CD14-positive monocyte (primary cell): ENCODE results near the gene IGHMBP2. TPM values are rescaled to one million over a fixed set of nuclear protein-coding genes. Genes with fewer than 3 reads are reported as not detected.

Experiments
- DNase-seq, 3 donors: peaks; one replicate each; pipeline ENCODE4 v3.0.0-alpha.2; 2011 to 2022
- H2AFZ ChIP-seq: 2 replicates; pipeline ENCODE4 v1.6.0; 2012; ENCODE audit warnings: mild to moderate bottlenecking, low read depth, low read length, inconsistent platforms; ENCODE audit not compliant: insufficient read depth, poor library complexity, severe bottlenecking
- H3K27ac ChIP-seq, 2 donors: 1 replicate in 1 of 2; 2 replicates in 1 of 2; pipeline ENCODE4 v1.5.1; 2012 to 2013; ENCODE audit warnings: low read length in 2 of 2, control low read depth in 1 of 2, inconsistent platforms in 1 of 2, low read depth in 1 of 2, mild to moderate bottlenecking in 1 of 2
- H3K27me3 ChIP-seq, 2 donors: one replicate each; pipeline versions ENCODE4 v1.6.0 to v1.6.1; 2011 to 2013; ENCODE audit warnings: low read length in 2 of 2; ENCODE audit not compliant: control insufficient read depth in 2 of 2, insufficient read depth in 2 of 2
- H3K36me3 ChIP-seq, 2 donors: replicated peaks in 1 of 2; 1 replicate in 1 of 2; 2 replicates in 1 of 2; pipeline versions ENCODE4 v1.5.1 to v1.6.1; 2012 to 2013; ENCODE audit warnings: low read length in 2 of 2, control low read depth in 1 of 2, inconsistent platforms in 1 of 2, mild to moderate bottlenecking in 1 of 2; ENCODE audit not compliant: insufficient read depth in 2 of 2, control insufficient read depth in 1 of 2
- H3K4me1 ChIP-seq, 2 donors: 1 replicate in 1 of 2; 2 replicates in 1 of 2; pipeline versions ENCODE4 v1.5.1 to v1.6.1; 2012 to 2013; ENCODE audit warnings: low read length in 2 of 2, control low read depth in 1 of 2, inconsistent platforms in 1 of 2, mild to moderate bottlenecking in 1 of 2, moderate library complexity in 1 of 2; ENCODE audit not compliant: insufficient read depth in 2 of 2, control insufficient read depth in 1 of 2
- H3K4me2 ChIP-seq: replicated peaks from 2 replicates; pipeline ENCODE3; 2012; ENCODE audit warnings: low read length, moderate library complexity, mild to moderate bottlenecking; ENCODE audit not compliant: poor library complexity, severe bottlenecking; ENCODE audit errors: extremely low read depth
- H3K4me3 ChIP-seq, 3 experiments: fragments of 200-600 bp in 1 of 3; sonication (generic) in 1 of 3; replicated peaks in 1 of 3; 1 replicate in 2 of 3; 2 replicates in 1 of 3; pipeline ENCODE4 v1.5.1; 2011 to 2013; ENCODE audit warnings: low read length in 3 of 3, mild to moderate bottlenecking in 3 of 3, control low read depth in 2 of 3, low read depth in 2 of 3, inconsistent platforms in 1 of 3, moderate library complexity in 1 of 3
- H3K79me2 ChIP-seq: 2 replicates; pipeline ENCODE4 v1.6.0; 2012; ENCODE audit warnings: mild to moderate bottlenecking, control low read depth, inconsistent platforms, low read length, moderate library complexity; ENCODE audit not compliant: insufficient read depth
- H3K9ac ChIP-seq: 2 replicates; pipeline ENCODE4 v1.6.0; 2017; ENCODE audit warnings: low read length, mild to moderate bottlenecking; ENCODE audit not compliant: insufficient read depth, poor library complexity, severe bottlenecking
- H3K9me3 ChIP-seq, 2 donors: replicated peaks in 1 of 2; 1 replicate in 1 of 2; 2 replicates in 1 of 2; pipeline versions ENCODE4 v1.5.1 to v1.6.1; 2012 to 2013; ENCODE audit warnings: low read length in 2 of 2, control low read depth in 1 of 2; ENCODE audit not compliant: control insufficient read depth in 1 of 2, insufficient read depth in 1 of 2
- H4K20me1 ChIP-seq: 2 replicates; pipeline ENCODE4 v1.6.0; 2012; ENCODE audit warnings: mild to moderate bottlenecking, low read length, control low read depth, moderate library complexity; ENCODE audit not compliant: insufficient read depth
- H3K27ac Mint-ChIP-seq, 7 donors: one replicate each; pipeline ENCODE4 v1.8.0; 2020; ENCODE audit warnings: mild to moderate bottlenecking in 7 of 7, mixed read lengths in 7 of 7, moderate library complexity in 6 of 7, inconsistent platforms in 2 of 7
- H3K27me3 Mint-ChIP-seq, 3 donors: one replicate each; pipeline ENCODE4 v1.8.0; 2021 to 2022; ENCODE audit warnings: low read depth in 3 of 3, mild to moderate bottlenecking in 3 of 3, mixed read lengths in 3 of 3, moderate library complexity in 3 of 3, inconsistent platforms in 1 of 3
- H3K36me3 Mint-ChIP-seq, 2 donors: one replicate each; pipeline ENCODE4 v1.8.0; 2020; ENCODE audit warnings: mixed read lengths in 2 of 2, inconsistent platforms in 1 of 2, mild to moderate bottlenecking in 1 of 2
- H3K4me1 Mint-ChIP-seq: one replicate; pipeline ENCODE4 v1.8.0; 2020; ENCODE audit warnings: mild to moderate bottlenecking, mixed read lengths
- H3K4me3 Mint-ChIP-seq, 2 donors: one replicate each; pipeline ENCODE4 v1.8.0; 2020; ENCODE audit warnings: mild to moderate bottlenecking in 2 of 2, mixed read lengths in 2 of 2, moderate library complexity in 1 of 2
- H3K9me3 Mint-ChIP-seq, 7 donors: one replicate each; pipeline ENCODE4 v1.8.0; 2020 to 2022; ENCODE audit warnings: mixed read lengths in 7 of 7, mild to moderate bottlenecking in 6 of 7, moderate library complexity in 6 of 7, inconsistent platforms in 2 of 7
- WGBS: methylation state at CpG from one replicate; pipeline ENCODE4 v1.1.5; 2013; ENCODE audit warnings: missing lambda C conversion rate; ENCODE audit not compliant: insufficient coverage; 5-methylcytosine and 5-hydroxymethylcytosine counted together
- intact Hi-C, 2 donors: fragments of 100-400 bp; cut with micrococcal nuclease; formaldehyde crosslinking; loops; one replicate each; pipeline versions ENCODE4 v1.15.0 to v1.15.1; 2023
- polyA plus RNA-seq, 3 donors: library from polyadenylated mRNA; depleted of rRNA in 1 of 3; unstranded in 2 of 3; stranded (reverse) in 1 of 3; fragments of 300-500 nt in 2 of 3; fragments of >200 nt in 1 of 3; fragmentation: Illumina TruSeq in 2 of 3; gene quantifications; 1 replicate in 2 of 3; 2 replicates in 1 of 3; pipeline ENCODE4 v1.2.3, GENCODE V29; 2012 to 2021
- TF ChIP-seq, protein P1 (sequence below): fragments of 200-600 bp; IDR thresholded peaks from one replicate; pipeline ENCODE4 v1.8.0; 2022; ENCODE audit warnings: antibody characterized with exemption, mild to moderate bottlenecking

IGHMBP2 gene
- polyA plus RNA-seq, 3 donors, result 3.9 to 14.9 (median 6.0) TPM

DNA sequence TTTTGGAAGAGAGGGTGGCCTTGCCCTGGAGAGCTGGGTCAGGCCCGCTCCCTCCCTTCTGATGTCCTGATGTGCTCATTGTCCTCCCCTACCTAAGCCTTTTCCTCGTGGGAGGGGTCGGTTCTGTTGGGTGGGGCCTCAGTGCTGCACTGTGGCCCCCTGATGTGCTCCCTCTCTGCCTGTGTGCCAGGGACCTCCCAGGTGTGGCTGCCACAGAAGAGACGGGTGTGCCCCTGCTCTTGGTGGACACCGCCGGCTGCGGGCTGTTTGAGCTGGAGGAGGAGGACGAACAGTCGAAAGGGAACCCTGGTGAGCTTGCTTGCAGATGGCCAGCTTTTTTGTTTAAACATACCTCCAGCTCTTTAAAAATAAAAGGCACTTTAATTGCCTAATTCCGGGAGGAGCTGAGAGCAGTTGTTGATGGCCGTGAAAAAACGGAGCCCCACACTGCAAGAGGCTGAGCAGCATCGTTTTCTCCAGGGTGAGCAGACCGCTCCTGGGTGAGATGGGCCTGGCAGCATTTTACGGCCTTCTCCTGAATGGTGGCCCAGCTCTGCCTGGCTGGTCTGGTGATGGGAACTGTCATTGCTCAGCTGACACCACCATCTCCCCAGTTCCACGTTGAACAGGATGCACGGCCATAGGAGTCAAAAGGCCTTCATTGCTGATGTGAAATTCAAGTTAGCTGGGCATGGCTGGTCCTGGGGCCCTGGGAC is 30.1 kb downstream of the IGHMBP2 start:
- peaks cover 16% of the 10 kb centered on the region for H3K4me1 Mint-ChIP-seq
- Histone ChIP-seq H3K4me2 (no peak overlapping the region), H3K4me3 (no peak overlapping the region), H3K79me2 (no peaks in the 10 kb centered on the region), H2AFZ (no peak overlapping the region), H3K4me1 (peaks cover 4 to 9% of the 10 kb centered on the region in 2 donors), H3K9ac (no peak overlapping the region), H4K20me1 (no peaks in the 10 kb centered on the region), H3K27ac (no peak overlapping the region), H3K9me3 (no peaks in the 10 kb centered on the region), H3K36me3 (peaks cover 78 to 100% of the 10 kb centered on the region in 2 donors), H3K27me3 (no peaks in the 10 kb centered on the region)
- intact Hi-C loops, result no loop called here
- no peak overlapping the region for H3K4me3 Mint-ChIP-seq
- H3K9me3 Mint-ChIP-seq, result no peaks in the 10 kb centered on the region
- 100% methylated on average over 6 of the region's 17 CpGs for WGBS
- no peak overlapping the region for H3K27ac Mint-ChIP-seq
- no peaks in the 10 kb centered on the region for H3K27me3 Mint-ChIP-seq
- TF ChIP-seq, protein P1, sequence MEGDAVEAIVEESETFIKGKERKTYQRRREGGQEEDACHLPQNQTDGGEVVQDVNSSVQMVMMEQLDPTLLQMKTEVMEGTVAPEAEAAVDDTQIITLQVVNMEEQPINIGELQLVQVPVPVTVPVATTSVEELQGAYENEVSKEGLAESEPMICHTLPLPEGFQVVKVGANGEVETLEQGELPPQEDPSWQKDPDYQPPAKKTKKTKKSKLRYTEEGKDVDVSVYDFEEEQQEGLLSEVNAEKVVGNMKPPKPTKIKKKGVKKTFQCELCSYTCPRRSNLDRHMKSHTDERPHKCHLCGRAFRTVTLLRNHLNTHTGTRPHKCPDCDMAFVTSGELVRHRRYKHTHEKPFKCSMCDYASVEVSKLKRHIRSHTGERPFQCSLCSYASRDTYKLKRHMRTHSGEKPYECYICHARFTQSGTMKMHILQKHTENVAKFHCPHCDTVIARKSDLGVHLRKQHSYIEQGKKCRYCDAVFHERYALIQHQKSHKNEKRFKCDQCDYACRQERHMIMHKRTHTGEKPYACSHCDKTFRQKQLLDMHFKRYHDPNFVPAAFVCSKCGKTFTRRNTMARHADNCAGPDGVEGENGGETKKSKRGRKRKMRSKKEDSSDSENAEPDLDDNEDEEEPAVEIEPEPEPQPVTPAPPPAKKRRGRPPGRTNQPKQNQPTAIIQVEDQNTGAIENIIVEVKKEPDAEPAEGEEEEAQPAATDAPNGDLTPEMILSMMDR, result no peak
- DNase-seq, result no peak
- H3K36me3 Mint-ChIP-seq, result peaks cover 78 to 96% of the 10 kb centered on the region in 2 donors

GRCh38 chr11:68934321-68934645 is 30.6 kb downstream of the IGHMBP2 start:
- no peak overlapping the region for H3K27ac ChIP-seq
- Mint-ChIP-seq H3K4me3 (no peak overlapping the region), H3K27ac (no peak overlapping the region), H3K9me3 (no peaks in the 10 kb centered on the region), H3K27me3 (no peaks in the 10 kb centered on the region), H3K4me1 (peaks cover 10% of the 10 kb centered on the region), H3K36me3 (peaks cover 79 to 96% of the 10 kb centered on the region in 2 donors)
- H2AFZ ChIP-seq, result no peak overlapping the region
- H3K4me3 ChIP-seq, result no peak overlapping the region
- no peaks in the 10 kb centered on the region for H3K79me2 ChIP-seq
- TF ChIP-seq, protein P1, result no peak
- H3K4me2 ChIP-seq, result no peak overlapping the region
- no peaks in the 10 kb centered on the region for H3K27me3 ChIP-seq
- H4K20me1 ChIP-seq, result no peaks in the 10 kb centered on the region
- DNase-seq, result no peak
- WGBS, result 98% methylated on average over 8 of the region's 12 CpGs
- H3K4me1 ChIP-seq, result peaks cover 0 to 4% of the 10 kb centered on the region in 2 donors
- intact Hi-C loops, result no loop called here
- H3K9me3 ChIP-seq, result no peaks in the 10 kb centered on the region
- no peak overlapping the region for H3K9ac ChIP-seq
- H3K36me3 ChIP-seq, result peaks cover 77 to 100% of the 10 kb centered on the region in 2 donors
